Measurements from ENCODE around the gene ELOVL6. TPM values are rescaled to one million over a fixed set of nuclear protein-coding genes. Genes with fewer than 3 reads are reported as not detected.

The ELOVL6 gene
- total RNA-seq, 2 donors from 2014 or later = 1.3 to 1.6 TPM

DNA sequence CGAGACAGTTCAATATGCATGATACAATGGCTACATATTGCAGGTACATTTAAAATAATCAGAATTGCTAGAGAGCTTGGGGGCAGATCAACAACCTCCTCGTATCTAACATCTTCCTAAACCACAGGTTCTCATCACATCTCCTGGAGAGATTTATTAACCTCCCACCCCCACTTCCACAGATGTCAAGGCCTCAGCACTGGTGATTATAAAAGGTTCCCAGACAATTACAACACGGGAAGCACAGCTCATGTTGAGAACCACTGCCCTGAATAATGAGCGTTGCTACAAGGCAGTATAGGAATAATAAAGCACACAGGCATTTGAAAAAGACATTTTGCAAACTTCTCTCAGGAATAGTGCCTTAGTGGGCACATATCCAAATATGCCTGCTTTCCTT, 42.8 kb downstream of the ELOVL6 start:
- Histone ChIP-seq H3K4me3 (no peak overlapping the region), H3K36me3 (no peaks in the 10 kb centered on the region), H3K4me1 (replicated peaks) (no peaks in the 10 kb centered on the region), H3K27ac (no peak overlapping the region), H3K27me3 (replicated peaks; ENCODE audit: insufficient read depth) (no peaks in the 10 kb centered on the region), H3K9me3 (no peaks in the 10 kb centered on the region)
- no peak for DNase-seq (ENCODE audit: low spot score)
- no peak for TF ChIP-seq POLR2AphosphoS5 (IDR thresholded peaks at IDR 0.05)
- TF ChIP-seq CTCF (IDR thresholded peaks at IDR 0.05) = no peak
- no peak for TF ChIP-seq POLR2A (IDR thresholded peaks at IDR 0.05)
- intact Hi-C loops (cut with DNase I) = no loop called here
- 74% methylated on average over 4 of the region's 4 CpGs for WGBS

- intact Hi-C loops (cut with DNase I) = no loop called here
- no peak for DNase-seq (ENCODE audit: low spot score)
- WGBS = 84% methylated on average over 1 of the region's 1 CpG
These were observed 43.8 kb downstream of the ELOVL6 start for GRCh38 chr4:110154582-110154981.

GRCh38 chr4:110152386-110152785, 46.0 kb downstream of the ELOVL6 start:
- H3K36me3 ChIP-seq = no peaks in the 10 kb centered on the region
- 90% methylated on average over 5 of the region's 5 CpGs for WGBS
- no peak overlapping the region for H3K27ac ChIP-seq
- no peaks in the 10 kb centered on the region for H3K4me1 ChIP-seq (replicated peaks)
- DNase-seq (ENCODE audit: low spot score) = no peak
- H3K9me3 ChIP-seq = no peaks in the 10 kb centered on the region
- H3K27me3 ChIP-seq (replicated peaks; ENCODE audit: insufficient read depth) = no peaks in the 10 kb centered on the region
- intact Hi-C loops (cut with DNase I) = no loop called here
- H3K4me3 ChIP-seq = no peak overlapping the region
- TF ChIP-seq POLR2A (IDR thresholded peaks at IDR 0.05) (no peak), POLR2AphosphoS5 (IDR thresholded peaks at IDR 0.05) (no peak), CTCF (IDR thresholded peaks at IDR 0.05) (no peak)

More at GRCh38 chr4:110154582-110154981, 43.8 kb downstream of the ELOVL6 start:
- H3K36me3 ChIP-seq = no peaks in the 10 kb centered on the region
- no peaks in the 10 kb centered on the region for H3K27me3 ChIP-seq (replicated peaks; ENCODE audit: insufficient read depth)
- no peak for TF ChIP-seq POLR2AphosphoS5 (IDR thresholded peaks at IDR 0.05)
- no peak for TF ChIP-seq CTCF (IDR thresholded peaks at IDR 0.05)
- H3K27ac ChIP-seq = no peak overlapping the region
- H3K4me1 ChIP-seq (replicated peaks) = no peaks in the 10 kb centered on the region
- no peaks in the 10 kb centered on the region for H3K9me3 ChIP-seq
- H3K4me3 ChIP-seq = no peak overlapping the region

GRCh38 chr4:110149089-110149488, 49.3 kb downstream of the ELOVL6 start:
- 93% methylated on average over 7 of the region's 7 CpGs for WGBS
- Histone ChIP-seq H3K9me3 (no peaks in the 10 kb centered on the region), H3K4me1 (replicated peaks) (no peaks in the 10 kb centered on the region), H3K27me3 (replicated peaks; ENCODE audit: insufficient read depth) (no peaks in the 10 kb centered on the region), H3K36me3 (no peaks in the 10 kb centered on the region), H3K27ac (no peak overlapping the region), H3K4me3 (no peak overlapping the region)
- no peak for DNase-seq (ENCODE audit: low spot score)
- no peak for TF ChIP-seq POLR2A (IDR thresholded peaks at IDR 0.05)
- no peak for TF ChIP-seq CTCF (IDR thresholded peaks at IDR 0.05)
- TF ChIP-seq POLR2AphosphoS5 (IDR thresholded peaks at IDR 0.05) = no peak
- intact Hi-C loops (cut with DNase I) = no loop called here

- no peaks in the 10 kb centered on the region for H3K4me1 ChIP-seq (replicated peaks)
- H3K9me3 ChIP-seq = no peaks in the 10 kb centered on the region
- intact Hi-C loops (cut with DNase I) = no loop called here
- no peaks in the 10 kb centered on the region for H3K27me3 ChIP-seq (replicated peaks; ENCODE audit: insufficient read depth)
- TF ChIP-seq POLR2AphosphoS5 (IDR thresholded peaks at IDR 0.05) = no peak
- TF ChIP-seq CTCF (IDR thresholded peaks at IDR 0.05) = no peak
- TF ChIP-seq POLR2A (IDR thresholded peaks at IDR 0.05) = no peak
- H3K27ac ChIP-seq = no peak overlapping the region
- no peaks in the 10 kb centered on the region for H3K36me3 ChIP-seq
- no peak overlapping the region for H3K4me3 ChIP-seq
- no peak for DNase-seq (ENCODE audit: low spot score)
These were observed 56.0 kb downstream of the ELOVL6 start for GRCh38 chr4:110142461-110142860.

Measured in prostate gland (tissue), 2 donors.